Transverse colon (tissue), 4 donors: ENCODE results near the gene HSFX4.
"Not testable (repeated sequence)": the region's sequence is repeated elsewhere in the genome, so short reads cannot be mapped to it uniquely, and the experiment has no call there.

ENCODE experiments used
- CTCF ChIP-seq, 5 experiments: fragments of 200-600 bp in 3 of 5; fragments of 450-650 bp in 2 of 5; sonication (generic) in 3 of 5; IDR thresholded peaks; 1 replicate in 2 of 5; 2 replicates in 3 of 5; pipeline ENCODE4 v1.5.1; 2016 to 2017; ENCODE audit warnings: antibody characterized with exemption in 5 of 5, inconsistent platforms in 3 of 5, mild to moderate bottlenecking in 2 of 5, moderate library complexity in 1 of 5
- EP300 ChIP-seq: sonication (generic); formaldehyde crosslinking; IDR thresholded peaks from one replicate; pipeline ENCODE4 v1.6.1; 2017; ENCODE audit warnings: antibody characterized with exemption, low read depth
- POLR2A ChIP-seq: fragments of 450-650 bp; IDR thresholded peaks from one replicate; pipeline ENCODE4 v1.6.1; 2016; ENCODE audit warnings: antibody characterized with exemption, mild to moderate bottlenecking, moderate library complexity
- POLR2AphosphoS5 ChIP-seq, 3 donors: sonication (generic); formaldehyde crosslinking; IDR thresholded peaks; one replicate each; pipeline ENCODE4 v1.6.1; 2016; ENCODE audit warnings: antibody characterized with exemption in 3 of 3

GRCh38 chrX:149932150-149932549, 2.8 kb downstream of the HSFX4 start:
- not testable (repeated sequence) for TF ChIP-seq CTCF (IDR thresholded peaks at IDR 0.05); POLR2AphosphoS5 (IDR thresholded peaks at IDR 0.05); POLR2A; EP300
